HepG2 (cell line): ENCODE results near the gene PRKCZ. TPM values are rescaled to one million over a fixed set of nuclear protein-coding genes. Genes with fewer than 3 reads are reported as not detected.

Source experiments
- ATAC-seq: fragments of 200-7000 bp; cut with Tn5 transposase; 3 replicates; pipeline ENCODE4 v1.9.1; 2020; ENCODE audit warnings: mild to moderate bottlenecking, moderate library complexity
- BruUV-seq: library from RNA; stranded (reverse); fragments of 400-500 nt; replicated peaks from 2 replicates; lab custom pipeline; 2021; lab: Mats Ljungman, UMichigan
- CTCF ChIA-PET: fragments of 300-600 bp; formaldehyde crosslinking; extraction: SDS; loops from one replicate; lab custom pipeline; 2021; ENCODE audit warnings: low total read pairs, inconsistent platforms, low intra/inter-chr PET ratio; lab: Yijun Ruan, JAX
- POLR2A ChIA-PET: fragments of 350-600 bp; sonication (Branson Sonifier 250); formaldehyde crosslinking; loops from one replicate; lab custom pipeline; 2020; ENCODE audit warnings: antibody characterized with exemption, inconsistent platforms; lab: Yijun Ruan, JAX
- DNase-seq: peaks from one replicate; pipeline ENCODE4 v3.0.0-alpha.2; 2015; ENCODE audit warnings: low spot score
- FAIRE-seq: peaks from 3 replicates; lab custom pipeline; 2011; peaks lifted over from hg19 to GRCh38; lab: Jason Lieb, UNC
- H2AFZ ChIP-seq: one replicate; pipeline ENCODE4 v1.6.1; 2011; ENCODE audit warnings: low read length, inconsistent platforms
- H3K27ac ChIP-seq: fragments of 300-600 bp; 3 replicates; pipeline ENCODE4 v1.8.0; 2011; ENCODE audit warnings: mixed run types, mild to moderate bottlenecking, mixed read lengths, low read length, inconsistent platforms; ENCODE audit not compliant: insufficient read depth; ENCODE audit errors: extremely low read length
- H3K27me3 ChIP-seq, 2 experiments: fragments of 200-600 bp in 1 of 2; 2 replicates in 1 of 2; 3 replicates in 1 of 2; pipeline versions ENCODE4 v1.6.0 to v1.8.0; 2011; ENCODE audit warnings: low read length in 2 of 2, mild to moderate bottlenecking in 2 of 2, moderate library complexity in 2 of 2, inconsistent platforms in 1 of 2; ENCODE audit not compliant: insufficient read depth in 2 of 2, control insufficient read depth in 1 of 2
- H3K36me3 ChIP-seq, 2 experiments: fragments of 200-600 bp in 1 of 2; replicated peaks in 1 of 2; 2 replicates in 1 of 2; 3 replicates in 1 of 2; pipeline versions ENCODE4 v1.5.1 to v1.8.0; 2011; ENCODE audit warnings: low read length in 2 of 2, inconsistent platforms in 1 of 2; ENCODE audit not compliant: insufficient read depth in 2 of 2, control insufficient read depth in 1 of 2
- H3K4me1 ChIP-seq: 2 replicates; pipeline ENCODE4 v1.5.1; 2012; ENCODE audit warnings: low read length, inconsistent platforms; ENCODE audit not compliant: insufficient read depth
- H3K4me2 ChIP-seq: 2 replicates; pipeline ENCODE4 v1.6.0; 2011; ENCODE audit warnings: low read depth, low read length, inconsistent platforms
- H3K4me3 ChIP-seq, 3 experiments: fragments of 200-600 bp in 1 of 3; sonication (generic), shearing (Covaris generic) in 1 of 3; replicated peaks in 1 of 3; 2 replicates each; pipeline ENCODE4 v1.5.1; 2011 to 2016; ENCODE audit warnings: low read length in 3 of 3, inconsistent platforms in 2 of 3, low read depth in 2 of 3, mild to moderate bottlenecking in 2 of 3, control low read depth in 1 of 3, mixed read lengths in 1 of 3; ENCODE audit not compliant: insufficient read depth in 1 of 3
- H3K79me2 ChIP-seq: one replicate; pipeline ENCODE4 v1.6.1; 2011; ENCODE audit warnings: low read length, inconsistent platforms; ENCODE audit not compliant: insufficient read depth
- H3K9ac ChIP-seq: 2 replicates; pipeline ENCODE4 v1.6.0; 2011; ENCODE audit warnings: mild to moderate bottlenecking, low read depth, low read length, inconsistent platforms; ENCODE audit not compliant: insufficient read depth
- H3K9me3 ChIP-seq: 2 replicates; pipeline ENCODE4 v1.5.1; 2012; ENCODE audit warnings: mild to moderate bottlenecking, low read length
- H4K20me1 ChIP-seq: 2 replicates; pipeline ENCODE4 v1.6.0; 2011; ENCODE audit warnings: inconsistent platforms, mild to moderate bottlenecking, low read length, moderate library complexity; ENCODE audit not compliant: insufficient read depth
- CHCHD3 ChIP-seq: sonication (generic); formaldehyde crosslinking; IDR thresholded peaks from 2 replicates; pipeline ENCODE4 v1.8.0; 2022; ENCODE audit warnings: mild to moderate bottlenecking, missing genetic modification reagents, moderate library complexity
- FOXK1 ChIP-seq: sonication (generic); formaldehyde crosslinking; IDR thresholded peaks from 2 replicates; pipeline ENCODE4 v1.4.0; 2020; ENCODE audit warnings: low read depth, missing genetic modification reagents, borderline replicate concordance
- KDM5A ChIP-seq: fragments of 200-600 bp; sonication (generic); IDR thresholded peaks from 2 replicates; pipeline ENCODE4 v1.7.0; 2018; ENCODE audit warnings: antibody characterized with exemption, mild to moderate bottlenecking, low read length, borderline replicate concordance
- ZNF577 ChIP-seq: sonication (generic); formaldehyde crosslinking; IDR thresholded peaks from 2 replicates; pipeline ENCODE4 v1.4.0; 2020; ENCODE audit warnings: mild to moderate bottlenecking, low read depth, missing genetic modification reagents, borderline replicate concordance
- WGBS: methylation state at CpG from one replicate; pipeline ENCODE4 v1.1.6; 2017; ENCODE audit warnings: low lambda C conversion rate; 5-methylcytosine and 5-hydroxymethylcytosine counted together
- in situ Hi-C: cut with HindIII; loops from 2 replicates; pipeline ENCODE4 v1.10.0; 2017; ENCODE audit warnings: low pct_unique_long_range_greater_than_20kb; ENCODE audit not compliant: extremely low pct_ligation_motif_present
- intact Hi-C: fragments of 100-400 bp; cut with micrococcal nuclease; formaldehyde crosslinking; loops from one replicate; pipeline ENCODE4 v1.10.0; 2022; ENCODE audit not compliant: unreplicated experiment
- polyA plus RNA-seq, 8 experiments: library from polyadenylated mRNA; depleted of rRNA in 3 of 8; stranded (reverse) in 7 of 8; unstranded in 1 of 8; fragments of >200 nt; fragmentation: Illumina TruSeq in 4 of 8; extraction: Trizol in 4 of 8; gene quantifications; 2 replicates each; pipeline versions ENCODE4 v1.2.1 to v1.2.3, GENCODE V29; 2011 to 2016; ENCODE audit warnings: low read depth in 4 of 8, missing spikeins in 1 of 8, mixed read lengths in 1 of 8; ENCODE audit not compliant: insufficient read depth in 1 of 8
- total RNA-seq, 5 experiments: library from RNA; depleted of rRNA; stranded (reverse); fragments of >200 nt; fragmentation: Illumina TruSeq; extraction: Trizol; gene quantifications; 2 replicates each; pipeline ENCODE4 v1.2.3, GENCODE V29; 2016; ENCODE audit warnings: low read depth in 1 of 5
- TF ChIP-seq, protein P1 (sequence below): IDR thresholded peaks from 2 replicates; pipeline ENCODE4 v1.6.1; 2016; ENCODE audit warnings: mild to moderate bottlenecking
- TF ChIP-seq, protein P2 (sequence below): sonication (generic); formaldehyde crosslinking; IDR thresholded peaks from 2 replicates; pipeline ENCODE4 v1.4.0; 2020; ENCODE audit warnings: missing genetic modification reagents
- TF ChIP-seq, protein P3 (sequence below): sonication (generic); formaldehyde crosslinking; IDR thresholded peaks from 2 replicates; pipeline ENCODE4 v1.5.0; 2020; ENCODE audit warnings: missing genetic modification reagents, mild to moderate bottlenecking, borderline replicate concordance

Gene PRKCZ
- total and polyA plus RNA-seq, 2 of the 13 experiments (the other 11 are each of a cell fraction or from before 2014, with no cell fraction given), result 34.7 to 85.2 TPM

DNA sequence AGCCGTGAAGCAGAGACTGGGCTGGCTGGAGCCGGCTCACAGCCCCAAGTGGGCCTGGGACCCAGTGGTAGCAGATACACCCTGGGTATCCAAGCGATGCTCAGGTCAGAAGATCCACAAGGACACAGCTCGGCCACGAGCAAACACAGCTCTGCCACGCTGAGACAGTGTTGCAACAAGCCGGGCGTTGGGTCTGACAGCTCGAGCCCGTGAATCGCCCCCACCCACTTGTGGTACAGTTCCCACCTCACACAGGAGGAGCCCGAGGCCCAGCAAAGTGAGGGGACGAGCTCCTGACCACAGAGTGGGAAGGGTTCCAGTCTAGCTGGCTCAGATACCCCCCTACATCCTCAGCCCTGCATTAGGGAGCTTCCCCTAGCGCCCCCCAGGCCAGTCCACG, 8.9 kb upstream of the PRKCZ start:
- in situ Hi-C loops, result no loop called here
- WGBS, result no CpG with 5 or more reads among the region's 15 CpGs
- Histone ChIP-seq H3K36me3 (no peaks in the 10 kb centered on the region), H2AFZ (no peak overlapping the region), H3K4me1 (peaks cover 39% of the 10 kb centered on the region), H3K9ac (no peak overlapping the region), H3K79me2 (no peaks in the 10 kb centered on the region), H3K27me3 (peaks cover 11 to 59% of the 10 kb centered on the region in 2 experiments), H4K20me1 (no peaks in the 10 kb centered on the region), H3K4me2 (no peak overlapping the region), H3K27ac (no peak overlapping the region), H3K9me3 (no peaks in the 10 kb centered on the region), H3K4me3 (no peak overlapping the region)
- ChIA-PET CTCF (no interaction called here), POLR2A (no interaction called here)
- FAIRE-seq (no peak), ATAC-seq (no peak), DNase-seq (no peak)
- BruUV-seq, result no TSS peak
- intact Hi-C loops, result no loop called here
- TF ChIP-seq, protein P1, sequence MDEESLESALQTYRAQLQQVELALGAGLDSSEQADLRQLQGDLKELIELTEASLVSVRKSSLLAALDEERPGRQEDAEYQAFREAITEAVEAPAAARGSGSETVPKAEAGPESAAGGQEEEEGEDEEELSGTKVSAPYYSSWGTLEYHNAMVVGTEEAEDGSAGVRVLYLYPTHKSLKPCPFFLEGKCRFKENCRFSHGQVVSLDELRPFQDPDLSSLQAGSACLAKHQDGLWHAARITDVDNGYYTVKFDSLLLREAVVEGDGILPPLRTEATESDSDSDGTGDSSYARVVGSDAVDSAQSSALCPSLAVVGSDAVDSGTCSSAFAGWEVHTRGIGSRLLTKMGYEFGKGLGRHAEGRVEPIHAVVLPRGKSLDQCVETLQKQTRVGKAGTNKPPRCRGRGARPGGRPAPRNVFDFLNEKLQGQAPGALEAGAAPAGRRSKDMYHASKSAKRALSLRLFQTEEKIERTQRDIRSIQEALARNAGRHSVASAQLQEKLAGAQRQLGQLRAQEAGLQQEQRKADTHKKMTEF, result no peak
- TF ChIP-seq KDM5A (no peak), ZNF577 (CRISPR knock-in tag) (no peak), FOXK1 (CRISPR knock-in tag) (no peak), CHCHD3 (CRISPR knock-in tag) (no peak)
- TF ChIP-seq, protein P2, sequence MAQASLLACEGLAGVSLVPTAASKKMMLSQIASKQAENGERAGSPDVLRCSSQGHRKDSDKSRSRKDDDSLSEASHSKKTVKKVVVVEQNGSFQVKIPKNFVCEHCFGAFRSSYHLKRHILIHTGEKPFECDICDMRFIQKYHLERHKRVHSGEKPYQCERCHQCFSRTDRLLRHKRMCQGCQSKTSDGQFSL (CRISPR knock-in tag), result no peak
- TF ChIP-seq, protein P3, sequence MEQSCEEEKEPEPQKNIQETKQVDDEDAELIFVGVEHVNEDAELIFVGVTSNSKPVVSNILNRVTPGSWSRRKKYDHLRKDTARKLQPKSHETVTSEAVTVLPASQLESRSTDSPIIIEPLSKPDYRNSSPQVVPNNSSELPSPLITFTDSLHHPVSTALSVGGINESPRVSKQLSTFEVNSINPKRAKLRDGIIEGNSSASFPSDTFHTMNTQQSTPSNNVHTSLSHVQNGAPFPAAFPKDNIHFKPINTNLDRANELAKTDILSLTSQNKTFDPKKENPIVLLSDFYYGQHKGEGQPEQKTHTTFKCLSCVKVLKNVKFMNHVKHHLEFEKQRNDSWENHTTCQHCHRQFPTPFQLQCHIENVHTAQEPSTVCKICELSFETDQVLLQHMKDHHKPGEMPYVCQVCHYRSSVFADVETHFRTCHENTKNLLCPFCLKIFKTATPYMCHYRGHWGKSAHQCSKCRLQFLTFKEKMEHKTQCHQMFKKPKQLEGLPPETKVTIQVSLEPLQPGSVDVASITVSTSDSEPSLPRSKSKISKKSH, result no peak
